A673 (cell line): ENCODE data around the gene RGS16. TPM values are rescaled to one million over a fixed set of nuclear protein-coding genes. Genes with fewer than 3 reads are reported as not detected.

Experiments
- BruUV-seq: library from RNA; stranded (reverse); fragments of 400-500 nt; replicated peaks from 2 replicates; lab custom pipeline; 2021; lab: Mats Ljungman, UMichigan
- CTCF ChIA-PET: fragments of 300-600 bp; sonication (Branson Sonifier 250); formaldehyde crosslinking; loops from one replicate; lab custom pipeline; 2022; ENCODE audit warnings: antibody characterized with exemption; lab: Charles Lee
- POLR2A ChIA-PET: fragments of 300-600 bp; sonication (Branson Sonifier 250); formaldehyde crosslinking; loops from one replicate; lab custom pipeline; 2022; ENCODE audit warnings: antibody characterized with exemption; ENCODE audit not compliant: low non-redundant PET; lab: Charles Lee
- DNase-seq: peaks from one replicate; pipeline ENCODE4 v3.0.0-alpha.2; 2015; ENCODE audit warnings: low spot score
- H3K27ac ChIP-seq: fragments of 200-600 bp; sonication (generic); 2 replicates; pipeline ENCODE4 v1.5.1; 2016; ENCODE audit warnings: mixed run types, low read depth, mild to moderate bottlenecking, mixed read lengths, antibody characterized with exemption, low read length; ENCODE audit not compliant: poor library complexity, severe bottlenecking
- H3K27me3 ChIP-seq: fragments of 200-600 bp; sonication (generic); replicated peaks from 2 replicates; pipeline ENCODE4 v1.6.1; 2017; ENCODE audit warnings: mixed run types, low read depth, mild to moderate bottlenecking, mixed read lengths, antibody characterized with exemption, low read length; ENCODE audit not compliant: insufficient read depth, poor library complexity
- H3K36me3 ChIP-seq: fragments of 200-600 bp; sonication (generic); 2 replicates; pipeline ENCODE4 v1.6.1; 2016; ENCODE audit warnings: mixed run types, mild to moderate bottlenecking, mixed read lengths, antibody characterized with exemption, low read length; ENCODE audit not compliant: insufficient read depth, poor library complexity, severe bottlenecking
- H3K4me1 ChIP-seq: fragments of 200-600 bp; sonication (generic); 2 replicates; pipeline ENCODE4 v1.6.1; 2017; ENCODE audit warnings: mixed run types, mild to moderate bottlenecking, mixed read lengths, antibody characterized with exemption, low read length; ENCODE audit not compliant: insufficient read depth, poor library complexity, severe bottlenecking
- H3K4me3 ChIP-seq: fragments of 200-600 bp; sonication (generic); 2 replicates; pipeline ENCODE4 v1.5.1; 2016; ENCODE audit warnings: low read depth, mixed run types, mild to moderate bottlenecking, mixed read lengths, low read length; ENCODE audit not compliant: poor library complexity, severe bottlenecking
- H3K9me3 ChIP-seq: fragments of 200-600 bp; sonication (generic); 2 replicates; pipeline ENCODE4 v1.6.1; 2016; ENCODE audit warnings: mixed run types, low read depth, mild to moderate bottlenecking, mixed read lengths, antibody characterized with exemption, low read length; ENCODE audit not compliant: poor library complexity, severe bottlenecking
- CTCF ChIP-seq: fragments of 300-800, 200-600 bp; sonication (generic); conservative IDR thresholded peaks from 2 replicates; pipeline ENCODE4 v1.5.1; 2017; ENCODE audit warnings: low read depth, mild to moderate bottlenecking, antibody characterized with exemption, low read length, moderate library complexity, mixed read lengths
- EZH2 ChIP-seq: fragments of 200-600 bp; sonication (generic); IDR thresholded peaks from 2 replicates; pipeline ENCODE4 v1.6.1; 2017; ENCODE audit warnings: borderline replicate concordance, low read depth, mild to moderate bottlenecking, mixed read lengths, antibody characterized with exemption, low read length; ENCODE audit not compliant: poor library complexity, severe bottlenecking
- intact Hi-C: fragments of 100-400 bp; cut with micrococcal nuclease; formaldehyde crosslinking; loops from one replicate; pipeline ENCODE4 v1.10.0; 2022; ENCODE audit not compliant: unreplicated experiment
- total RNA-seq: library from RNA; stranded (reverse); gene quantifications from 2 replicates; pipeline ENCODE4 v1.2.3, GENCODE V29; 2021

Gene RGS16
- total RNA-seq, 1 experiment from 2014 or later, result 22.1 TPM

DNA sequence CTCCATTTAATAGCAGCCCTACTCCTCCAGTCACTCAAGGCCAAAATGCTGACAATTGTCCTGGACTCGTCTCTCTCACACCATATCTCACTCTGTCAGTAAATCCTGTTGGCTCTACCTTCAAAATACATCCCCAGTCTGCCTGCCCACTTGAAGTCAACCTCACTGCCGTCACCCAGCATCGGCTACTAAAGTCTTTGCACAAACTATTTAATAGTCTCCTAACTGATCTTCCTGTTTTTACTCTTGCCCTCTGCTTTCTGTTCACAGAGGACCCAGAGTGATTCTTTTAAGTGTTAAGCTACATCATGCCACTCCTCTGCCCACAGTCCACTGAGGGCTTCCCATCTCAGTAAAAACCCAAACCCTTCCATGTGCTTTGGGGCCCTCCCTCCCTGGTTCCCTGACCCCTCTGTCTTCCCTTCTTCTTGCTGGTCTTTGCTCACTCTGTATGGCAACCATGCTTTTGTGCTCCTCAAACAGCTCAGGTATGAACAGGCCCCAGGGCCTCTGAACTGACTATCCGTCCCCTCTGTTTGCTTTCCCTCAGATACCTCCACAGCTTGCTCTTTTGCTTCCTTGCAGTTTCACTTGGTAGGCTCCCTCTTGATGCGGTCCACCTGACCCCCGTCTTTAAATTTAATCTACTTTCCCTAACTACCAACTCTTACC is 34.1 kb downstream of the RGS16 start:
- no peak overlapping the region for H3K27ac ChIP-seq
- TF ChIP-seq EZH2 (no peak), CTCF (no peak)
- BruUV-seq, result no TSS peak
- H3K4me3 ChIP-seq, result no peak overlapping the region
- H3K36me3 ChIP-seq, result no peaks in the 10 kb centered on the region
- no peaks in the 10 kb centered on the region for H3K4me1 ChIP-seq
- ChIA-PET POLR2A (no interaction called here), CTCF (no interaction called here)
- intact Hi-C loops, result no loop called here
- no peaks in the 10 kb centered on the region for H3K27me3 ChIP-seq
- no peaks in the 10 kb centered on the region for H3K9me3 ChIP-seq
- no peak for DNase-seq

DNA sequence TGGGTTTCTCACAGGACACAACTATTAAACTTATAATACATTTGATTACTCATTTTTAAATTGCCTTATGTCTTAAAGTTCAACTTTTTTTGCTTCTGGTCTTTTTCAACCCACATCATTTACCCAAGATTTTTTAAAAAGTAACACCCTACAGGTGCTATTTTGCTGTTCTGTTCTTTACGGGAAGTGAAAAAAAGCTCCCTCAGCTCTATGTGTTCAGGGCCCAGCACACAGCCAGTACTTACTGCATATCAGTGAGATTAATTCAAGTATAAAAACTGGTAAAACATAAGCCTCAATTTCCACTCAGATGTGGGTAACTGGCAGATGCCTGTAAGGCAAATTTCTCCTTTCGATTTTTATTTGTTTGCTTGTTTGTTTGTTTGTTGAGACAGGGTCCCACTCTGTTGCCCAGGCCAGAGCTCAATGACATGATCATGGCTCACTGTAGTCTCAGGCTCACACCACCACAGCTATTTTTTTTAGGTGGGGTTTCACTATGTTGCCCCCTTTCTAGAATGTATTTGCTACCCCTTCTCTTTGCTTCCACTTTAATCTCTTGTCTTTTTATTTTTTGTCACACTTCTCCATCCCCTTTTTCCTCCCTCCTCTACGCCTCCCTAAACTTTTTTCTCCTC is 35.4 kb downstream of the RGS16 start:
- no peak for DNase-seq
- intact Hi-C loops, result no loop called here
- no peaks in the 10 kb centered on the region for H3K4me1 ChIP-seq
- H3K27me3 ChIP-seq, result no peaks in the 10 kb centered on the region
- no peak overlapping the region for H3K4me3 ChIP-seq
- H3K27ac ChIP-seq, result no peak overlapping the region
- ChIA-PET POLR2A (no interaction called here), CTCF (no interaction called here)
- no peaks in the 10 kb centered on the region for H3K9me3 ChIP-seq
- H3K36me3 ChIP-seq, result no peaks in the 10 kb centered on the region
- TF ChIP-seq EZH2 (no peak), CTCF (no peak)
- BruUV-seq, result no TSS peak

DNA sequence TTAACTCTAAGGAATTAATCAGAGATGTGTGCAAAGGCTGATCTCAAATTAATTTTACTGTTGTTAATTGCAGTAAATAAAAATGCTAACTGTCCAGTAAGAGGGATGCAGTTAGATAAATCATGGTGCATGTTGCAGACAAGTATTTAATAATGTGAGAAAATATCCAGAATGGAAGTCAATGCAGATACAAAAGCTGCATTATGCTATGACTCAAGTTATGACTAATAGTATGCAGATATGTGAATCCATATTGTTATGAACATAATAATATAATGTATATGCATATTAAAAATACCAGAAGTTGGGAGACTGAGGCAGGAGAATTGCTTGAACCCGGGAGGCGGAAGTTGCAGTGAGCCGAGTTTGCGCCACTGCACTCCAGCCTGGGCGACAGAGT is 36.6 kb downstream of the RGS16 start:
- Histone ChIP-seq H3K4me1 (no peaks in the 10 kb centered on the region), H3K9me3 (no peaks in the 10 kb centered on the region), H3K27ac (no peak overlapping the region), H3K27me3 (no peaks in the 10 kb centered on the region), H3K4me3 (no peak overlapping the region), H3K36me3 (no peaks in the 10 kb centered on the region)
- TF ChIP-seq EZH2 (no peak), CTCF (no peak)
- POLR2A ChIA-PET, result no interaction called here
- CTCF ChIA-PET, result no interaction called here
- intact Hi-C loops, result no loop called here
- BruUV-seq, result no TSS peak
- no peak for DNase-seq
